ENCODE results near the gene TNKS2.

GRCh38 chr10:91856637-91857036 is 58.4 kb downstream of the TNKS2 start:
- TF ChIP-seq CTCF (IDR thresholded peaks at IDR 0.05) (no peak), POLR2A (IDR thresholded peaks at IDR 0.05) (no peak), POLR2AphosphoS5 (IDR thresholded peaks at IDR 0.05) (no peak)

Measured in breast epithelium (tissue), 3 donors.